ENCODE measurements around the gene SPATA12.

The SPATA12 gene

GRCh38 chr3:57120040-57120439 lies 59.6 kb downstream of the SPATA12 start:
- Histone ChIP-seq H3K27ac (no peak overlapping the region), H3K27me3 (ENCODE audit: insufficient read depth, low read depth, severe bottlenecking) (no peaks in the 10 kb centered on the region), H3K9me3 (ENCODE audit: severe bottlenecking) (no peaks in the 10 kb centered on the region), H3K4me3 (ENCODE audit: low read depth, low read length) (no peak overlapping the region), H3K36me3 (no peaks in the 10 kb centered on the region)
- no peak for DNase-seq
- no peak for TF ChIP-seq CTCF (IDR thresholded peaks at IDR 0.05; ENCODE audit: low read depth, low read length)

GRCh38 chr3:57120451-57121174 lies 60.1 kb downstream of the SPATA12 start:
- no peak for DNase-seq
- H3K36me3 ChIP-seq, result no peaks in the 10 kb centered on the region
- no peaks in the 10 kb centered on the region for H3K27me3 ChIP-seq (ENCODE audit: insufficient read depth, low read depth, severe bottlenecking)
- H3K27ac ChIP-seq, result no peak overlapping the region
- no peak overlapping the region for H3K4me3 ChIP-seq (ENCODE audit: low read depth, low read length)
- no peaks in the 10 kb centered on the region for H3K9me3 ChIP-seq (ENCODE audit: severe bottlenecking)
- no peak for TF ChIP-seq CTCF (IDR thresholded peaks at IDR 0.05; ENCODE audit: low read depth, low read length)

Measured in WERI-Rb-1 (cell line).